Measurements from ENCODE around the gene FNDC3A.
"Not testable (repeated sequence)": the region's sequence is repeated elsewhere in the genome, so short reads cannot be mapped to it uniquely, and the experiment has no call there.

The FNDC3A gene

DNA sequence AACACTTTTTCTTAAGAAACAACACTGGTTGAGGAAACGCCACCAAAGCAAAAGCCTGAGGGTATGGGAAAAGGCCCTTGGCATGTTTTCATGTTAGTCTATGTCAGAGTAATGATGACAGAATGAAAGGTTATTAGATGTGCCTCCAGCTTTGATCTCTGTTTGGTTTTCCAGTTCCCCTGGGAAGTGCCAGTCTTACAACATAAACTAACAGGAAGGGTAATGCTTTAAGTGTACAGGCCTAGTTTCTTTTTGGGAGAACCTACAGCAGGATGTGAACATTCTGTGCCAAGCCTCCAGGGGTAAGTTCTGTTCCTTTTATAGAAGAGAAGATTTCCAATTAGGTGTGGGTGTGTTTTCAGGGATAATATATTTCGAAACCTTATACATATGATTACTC is 121.7 kb downstream of the FNDC3A start:
- DNase-seq, result peak; percentile 81 to 93 (median 88)

DNA sequence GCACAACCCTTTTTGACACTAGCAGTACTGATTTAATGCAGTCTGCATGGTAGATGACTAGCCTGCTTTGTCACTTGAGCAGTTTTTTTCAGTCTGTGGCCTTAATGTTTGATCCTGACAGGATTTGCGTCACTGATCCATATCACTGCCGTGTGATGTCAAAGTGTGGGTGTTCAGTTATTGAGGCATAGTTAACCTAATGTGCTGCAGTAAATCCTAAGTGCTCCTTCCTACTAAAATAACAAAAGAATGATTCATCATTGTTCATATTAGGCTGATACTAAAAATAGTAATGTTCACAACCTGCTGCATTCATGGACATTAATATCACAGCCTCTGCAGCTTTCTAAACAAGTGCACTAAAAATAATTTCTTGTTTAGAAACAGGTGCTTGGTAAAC is 122.5 kb downstream of the FNDC3A start:
- DNase-seq, result peak; percentile 55 to 87 (median 70)

- peak; percentile 60 to 72 (median 65) for DNase-seq
Observed at GRCh38 chr13:49098771-49099512, 123.2 kb downstream of the FNDC3A start.

DNA sequence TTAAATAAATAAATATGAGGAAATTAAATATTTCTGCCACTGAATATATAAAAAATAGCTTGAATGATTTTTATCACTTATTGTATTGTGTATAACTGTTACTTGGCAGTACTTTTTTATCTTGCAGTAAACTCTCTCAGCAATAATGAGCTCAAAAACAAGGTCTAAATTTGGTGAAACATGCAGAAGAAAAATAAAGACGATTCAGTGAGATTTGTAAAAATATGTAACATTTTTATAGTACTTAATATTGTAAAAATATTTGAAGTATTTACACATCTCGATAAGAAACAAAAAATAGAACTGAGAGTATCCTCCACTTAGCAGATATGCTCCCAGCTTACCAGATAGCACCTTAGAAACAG is 123.8 kb downstream of the FNDC3A start:
- DNase-seq, result no peak

DNA sequence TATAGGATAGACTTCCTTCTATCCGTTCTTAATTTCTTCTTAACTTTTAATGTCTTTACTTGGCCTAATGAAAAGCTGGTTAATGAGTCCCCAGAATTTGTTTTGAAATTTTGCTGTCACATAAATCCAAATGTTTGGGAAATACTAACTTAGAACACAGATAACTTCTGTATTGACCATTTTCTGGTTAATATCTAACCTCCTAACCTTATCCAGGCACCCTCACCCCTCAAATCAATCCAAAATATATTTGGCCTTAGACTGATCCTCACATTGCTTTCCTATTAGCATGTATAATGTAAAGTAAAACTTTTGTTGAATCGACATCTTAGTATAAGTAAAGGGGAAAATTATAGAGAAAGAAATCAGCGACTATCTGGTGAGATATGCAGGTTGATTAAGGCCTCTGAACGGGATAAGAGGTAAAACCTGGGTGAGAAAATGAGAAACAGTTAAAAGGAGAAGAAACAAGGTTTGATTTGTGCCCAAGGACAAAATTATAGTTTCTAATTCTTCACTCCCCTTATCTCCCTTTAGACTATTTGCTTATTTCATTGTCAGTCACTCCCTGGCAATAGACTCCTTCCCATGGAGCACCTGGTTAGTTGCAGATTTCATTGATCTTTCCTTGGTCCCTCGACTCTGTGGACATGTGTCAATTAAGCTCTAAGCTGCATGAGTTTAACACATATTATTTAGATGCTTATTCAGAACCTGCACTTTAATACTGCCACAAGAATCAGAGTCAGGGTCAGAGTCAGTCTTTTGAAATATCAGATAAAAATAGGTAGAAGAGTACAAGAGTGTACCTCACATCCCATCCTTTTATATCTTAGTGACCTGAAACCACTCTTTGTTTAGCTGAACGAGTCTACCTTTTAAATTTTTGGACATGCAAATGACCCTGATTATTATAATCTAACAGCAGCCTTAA is 125.2 kb downstream of the FNDC3A start:
- DNase-seq, result no peak

- peak; percentile 44 to 53 (median 53) for DNase-seq
Observed at GRCh38 chr13:49108196-49108595, 132.5 kb downstream of the FNDC3A start.

GRCh38 chr13:49110122-49110912 is 134.6 kb downstream of the FNDC3A start:
- peak; percentile 87 to 91 (median 91) for DNase-seq

DNA sequence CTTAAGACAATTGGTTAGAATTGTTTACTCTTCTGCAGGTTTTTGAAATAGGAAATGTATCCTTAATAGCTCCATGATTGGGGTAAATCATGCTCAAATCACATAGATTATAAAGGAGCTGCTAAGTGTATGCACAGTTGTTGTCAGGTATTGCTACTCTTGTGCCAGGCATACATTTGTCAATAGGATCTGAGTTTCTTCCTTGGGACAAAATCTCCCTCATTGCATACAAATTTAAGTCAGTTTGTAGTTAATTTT is 135.1 kb downstream of the FNDC3A start:
- no peak for DNase-seq

GRCh38 chr13:49112782-49113525 is 137.2 kb downstream of the FNDC3A start:
- DNase-seq, result peak in 2 of 3 donors; percentile 20 to 25

GRCh38 chr13:49113526-49114286 is 138.0 kb downstream of the FNDC3A start:
- DNase-seq, result peak; percentile 21 to 69 (median 68)

- DNase-seq, result no peak
Observed at GRCh38 chr13:49116873-49117272, 141.2 kb downstream of the FNDC3A start.

- DNase-seq, result not testable (repeated sequence)
Observed at GRCh38 chr13:49118455-49118854, 142.7 kb downstream of the FNDC3A start.

- no peak for DNase-seq
Observed at GRCh38 chr13:49124693-49125304, 149.1 kb downstream of the FNDC3A start.

DNA sequence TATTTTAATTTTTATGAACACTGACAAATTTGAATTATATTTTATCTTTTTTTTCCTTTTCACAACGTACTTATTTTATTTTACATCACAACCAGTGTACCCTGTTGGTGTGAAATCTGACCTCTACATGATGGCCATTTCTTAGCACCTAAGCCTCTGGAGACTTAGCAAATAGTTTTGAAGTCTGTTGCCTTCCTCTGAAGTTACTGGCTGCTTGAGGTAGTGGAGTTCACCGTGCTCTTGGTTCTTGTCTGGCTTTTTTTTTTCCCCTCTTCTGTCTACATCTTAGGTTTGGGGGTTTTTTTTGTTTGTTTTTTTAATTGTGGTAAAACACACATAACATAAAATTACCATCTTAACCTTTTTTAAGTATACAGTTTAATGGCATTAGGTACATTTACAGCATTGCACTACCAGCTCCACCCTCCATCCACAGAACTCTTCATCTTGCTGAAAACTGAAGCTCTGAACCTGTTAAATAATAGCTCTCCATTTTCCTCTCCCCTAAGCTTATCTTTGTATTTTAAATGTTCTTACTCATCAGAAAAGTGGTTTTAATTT is 150.3 kb downstream of the FNDC3A start:
- DNase-seq, result no peak

DNA sequence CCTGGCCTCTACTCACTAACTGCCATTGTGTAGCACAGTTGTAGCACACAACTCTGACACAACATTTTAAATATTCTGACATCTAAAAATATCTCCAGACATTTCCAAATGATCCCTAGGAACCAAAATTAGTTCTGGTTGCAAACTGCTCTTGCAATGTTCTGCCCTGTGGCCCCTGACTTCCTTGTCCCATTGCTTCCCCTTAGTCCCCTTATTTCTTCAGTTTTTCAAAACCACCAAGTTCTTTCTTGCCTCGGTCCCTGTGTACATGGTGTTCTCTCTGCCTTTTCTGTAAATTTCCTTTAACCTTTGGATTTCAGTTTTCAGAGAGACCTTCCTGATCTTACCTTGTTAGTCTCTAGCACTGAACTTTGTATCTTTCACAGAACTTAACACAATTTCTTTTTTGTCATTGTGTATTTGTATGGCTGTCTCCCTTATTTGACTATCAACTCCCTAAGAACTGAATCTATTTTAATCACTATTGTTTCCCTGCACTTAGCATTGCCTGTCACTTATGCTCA is 156.8 kb downstream of the FNDC3A start:
- peak in 1 of 3 donors; percentile 30 for DNase-seq

- DNase-seq, result no peak
Observed at GRCh38 chr13:49134305-49134704, 158.6 kb downstream of the FNDC3A start.

GRCh38 chr13:49137138-49137643 is 161.5 kb downstream of the FNDC3A start:
- DNase-seq, result not testable (repeated sequence)

- peak; percentile 2 to 31 (median 15) for DNase-seq
Observed at GRCh38 chr13:49140910-49141611, 165.3 kb downstream of the FNDC3A start.

- DNase-seq, result peak; percentile 60 to 69 (median 68)
Observed at GRCh38 chr13:49146950-49147355, 171.2 kb downstream of the FNDC3A start.

DNA sequence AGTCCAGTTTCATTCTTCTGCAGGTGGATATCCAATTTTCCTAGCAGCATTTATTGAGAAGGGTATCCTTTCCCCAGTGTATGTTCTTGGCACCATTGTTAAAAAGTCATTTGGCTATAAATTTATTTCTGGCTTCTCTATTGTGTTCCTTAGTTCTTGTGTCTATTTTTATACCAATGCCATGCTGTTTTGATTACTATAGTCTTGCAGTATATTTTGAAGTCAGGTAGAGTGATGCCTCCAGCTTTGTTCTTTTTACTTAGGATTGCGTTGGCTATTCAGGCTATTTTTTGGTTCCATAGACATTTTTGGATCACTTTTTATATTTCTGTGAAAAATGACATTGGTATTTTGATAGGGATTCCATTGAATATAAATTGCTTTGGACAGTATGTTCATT is 172.7 kb downstream of the FNDC3A start:
- no peak for DNase-seq

Measured in suppressor macrophage treated with lipopolysaccharide for 1 hour (primary cell).